ENCODE results near the gene LAMC3.

DNA sequence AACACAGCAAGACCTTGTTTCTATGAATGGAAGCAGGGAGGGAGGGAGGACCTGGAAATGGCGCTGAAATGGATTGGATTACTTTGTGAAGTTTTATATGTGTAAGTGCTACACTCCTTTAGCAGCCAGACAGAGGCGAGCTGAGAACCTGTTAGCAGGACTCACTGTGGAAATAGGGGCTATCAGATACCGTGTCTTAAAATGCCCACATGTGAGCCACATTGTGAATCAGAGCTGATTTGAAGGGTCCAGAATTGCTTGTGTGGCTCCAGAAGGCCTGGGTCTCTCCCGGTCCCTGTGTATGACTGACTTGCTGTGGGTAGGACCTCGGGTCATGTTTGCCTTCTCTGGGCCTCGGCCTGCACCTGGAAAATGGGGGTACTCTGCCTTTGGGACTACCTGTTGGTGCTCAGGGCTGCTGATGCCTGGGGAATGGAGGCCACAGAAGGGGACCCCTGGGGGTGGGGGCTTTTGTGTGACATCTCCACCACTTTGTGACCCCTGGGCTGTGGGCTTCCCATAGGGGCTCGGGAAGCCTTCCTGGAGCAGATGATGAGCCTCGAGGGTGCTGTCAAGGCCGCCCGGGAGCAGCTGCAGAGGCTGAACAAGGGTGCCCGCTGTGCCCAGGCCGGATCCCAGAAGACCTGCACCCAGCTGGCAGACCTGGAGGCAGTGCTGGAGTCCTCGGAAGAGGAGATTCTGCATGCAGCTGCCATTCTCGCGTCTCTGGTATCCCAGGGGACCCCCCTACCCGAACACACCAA, 63.3 kb downstream of the LAMC3 start:
- TF ChIP-seq EZH2 (IDR thresholded peaks at IDR 0.05; ENCODE audit: insufficient read depth, poor library complexity, severe bottlenecking): no peak
- no peak for TF ChIP-seq EZH2phosphoT487 (IDR thresholded peaks at IDR 0.05; ENCODE audit: insufficient read depth, low read depth)
